IPS-15b (cell line): Measurements from ENCODE around the gene TEP1.
"Not testable (repeated sequence)": the region's sequence is repeated elsewhere in the genome, so short reads cannot be mapped to it uniquely, and the experiment has no call there.

Experiments
- H3K27me3 ChIP-seq: one replicate; pipeline ENCODE4 v1.6.1; 2013; ENCODE audit warnings: low read length; ENCODE audit not compliant: control insufficient read depth, insufficient read depth
- H3K36me3 ChIP-seq: one replicate; pipeline ENCODE4 v1.6.1; 2013; ENCODE audit warnings: low read length; ENCODE audit not compliant: control insufficient read depth, insufficient read depth
- H3K4me1 ChIP-seq: one replicate; pipeline ENCODE4 v1.6.1; 2013; ENCODE audit warnings: mild to moderate bottlenecking, low read length; ENCODE audit not compliant: control insufficient read depth, insufficient read depth
- H3K4me3 ChIP-seq: one replicate; pipeline ENCODE4 v1.5.1; 2013; ENCODE audit warnings: low read depth, low read length
- H3K9ac ChIP-seq: one replicate; pipeline ENCODE4 v1.6.1; 2013; ENCODE audit warnings: low read depth, mild to moderate bottlenecking, low read length
- H3K9me3 ChIP-seq: one replicate; pipeline ENCODE4 v1.6.1; 2013; ENCODE audit warnings: mild to moderate bottlenecking, low read length; ENCODE audit not compliant: control insufficient read depth, insufficient read depth

TEP1 gene

GRCh38 chr14:20382526-20382925, 30.8 kb downstream of the TEP1 start:
- Histone ChIP-seq H3K27me3 (no peaks in the 10 kb centered on the region), H3K36me3 (peaks cover 71% of the 10 kb centered on the region)

GRCh38 chr14:20381341-20381740, 32.0 kb downstream of the TEP1 start:
- peaks cover 69% of the 10 kb centered on the region for H3K36me3 ChIP-seq
- H3K4me1 ChIP-seq, result no peaks in the 10 kb centered on the region
- H3K9ac ChIP-seq, result no peak overlapping the region
- no peak overlapping the region for H3K4me3 ChIP-seq
- H3K9me3 ChIP-seq, result no peaks in the 10 kb centered on the region
- H3K27me3 ChIP-seq, result no peaks in the 10 kb centered on the region

More at GRCh38 chr14:20382526-20382925, 30.8 kb downstream of the TEP1 start:
- no peaks in the 10 kb centered on the region for H3K9me3 ChIP-seq
- H3K4me1 ChIP-seq, result no peaks in the 10 kb centered on the region
- H3K9ac ChIP-seq, result no peak overlapping the region
- H3K4me3 ChIP-seq, result no peak overlapping the region

- H3K9ac ChIP-seq, result no peak overlapping the region
- no peaks in the 10 kb centered on the region for H3K27me3 ChIP-seq
- H3K9me3 ChIP-seq, result no peaks in the 10 kb centered on the region
- no peak overlapping the region for H3K4me3 ChIP-seq
- H3K36me3 ChIP-seq, result peaks cover 68% of the 10 kb centered on the region
- H3K4me1 ChIP-seq, result no peaks in the 10 kb centered on the region
Observed at GRCh38 chr14:20380681-20381080, 32.6 kb downstream of the TEP1 start.

- Histone ChIP-seq H3K9me3 (no peaks in the 10 kb centered on the region), H3K4me1 (no peaks in the 10 kb centered on the region), H3K27me3 (no peaks in the 10 kb centered on the region), H3K4me3 (no peak overlapping the region), H3K9ac (no peak overlapping the region), H3K36me3 (peaks cover 63% of the 10 kb centered on the region)
Observed at GRCh38 chr14:20379743-20380142, 33.6 kb downstream of the TEP1 start.

GRCh38 chr14:20377171-20377570, 36.1 kb downstream of the TEP1 start:
- Histone ChIP-seq H3K4me1 (no peaks in the 10 kb centered on the region), H3K4me3 (no peak overlapping the region), H3K9me3 (no peaks in the 10 kb centered on the region), H3K27me3 (no peaks in the 10 kb centered on the region), H3K36me3 (peaks cover 49% of the 10 kb centered on the region), H3K9ac (no peak overlapping the region)

- peaks cover 40% of the 10 kb centered on the region for H3K36me3 ChIP-seq
Observed at GRCh38 chr14:20376071-20376588, 37.2 kb downstream of the TEP1 start.

GRCh38 chr14:20375471-20375870, 37.8 kb downstream of the TEP1 start:
- Histone ChIP-seq H3K9ac (no peak overlapping the region), H3K36me3 (peaks cover 40% of the 10 kb centered on the region), H3K4me3 (no peak overlapping the region), H3K4me1 (no peaks in the 10 kb centered on the region), H3K9me3 (no peaks in the 10 kb centered on the region), H3K27me3 (no peaks in the 10 kb centered on the region)

More at GRCh38 chr14:20376071-20376588, 37.2 kb downstream of the TEP1 start:
- Histone ChIP-seq H3K27me3 (no peaks in the 10 kb centered on the region), H3K4me3 (no peak overlapping the region), H3K9ac (no peak overlapping the region), H3K4me1 (no peaks in the 10 kb centered on the region), H3K9me3 (no peaks in the 10 kb centered on the region)

GRCh38 chr14:20372796-20373195, 40.5 kb downstream of the TEP1 start:
- Histone ChIP-seq H3K27me3 (no peaks in the 10 kb centered on the region), H3K9me3 (no peaks in the 10 kb centered on the region), H3K4me1 (no peaks in the 10 kb centered on the region), H3K4me3 (no peak overlapping the region), H3K36me3 (peaks cover 23% of the 10 kb centered on the region), H3K9ac (no peak overlapping the region)

GRCh38 chr14:20365928-20366327, 47.4 kb downstream of the TEP1 start:
- H3K9me3 ChIP-seq, result no peaks in the 10 kb centered on the region
- H3K36me3 ChIP-seq, result peaks cover 2% of the 10 kb centered on the region
- no peaks in the 10 kb centered on the region for H3K4me1 ChIP-seq
- no peak overlapping the region for H3K4me3 ChIP-seq
- H3K27me3 ChIP-seq, result no peaks in the 10 kb centered on the region
- no peak overlapping the region for H3K9ac ChIP-seq

- not testable (repeated sequence) for H3K9me3 ChIP-seq, H3K4me1 ChIP-seq, H3K4me3 ChIP-seq, H3K27me3 ChIP-seq, H3K9ac ChIP-seq
- peaks cover 24% of the 10 kb centered on the region for H3K36me3 ChIP-seq
Observed at GRCh38 chr14:20358474-20358873, 54.8 kb downstream of the TEP1 start.

- no peaks in the 10 kb centered on the region for H3K4me1 ChIP-seq
- H3K27me3 ChIP-seq, result no peaks in the 10 kb centered on the region
- H3K9ac ChIP-seq, result no peak overlapping the region
- H3K4me3 ChIP-seq, result no peak overlapping the region
- H3K9me3 ChIP-seq, result no peaks in the 10 kb centered on the region
- H3K36me3 ChIP-seq, result peaks cover 34% of the 10 kb centered on the region
Observed at GRCh38 chr14:20356422-20356821, 56.9 kb downstream of the TEP1 start.

- Histone ChIP-seq H3K4me1 (no peaks in the 10 kb centered on the region), H3K9ac (no peak overlapping the region), H3K27me3 (no peaks in the 10 kb centered on the region), H3K36me3 (peaks cover 22% of the 10 kb centered on the region), H3K4me3 (no peak overlapping the region), H3K9me3 (no peaks in the 10 kb centered on the region)
Observed at GRCh38 chr14:20350860-20351259, 62.4 kb downstream of the TEP1 start.
